HS-27A (cell line): ENCODE results near the gene PSTPIP1.

Experiments
- DNase-seq: peaks from one replicate; pipeline ENCODE4 v3.0.0-alpha.2; 2012; ENCODE audit warnings: low read depth, missing footprints

PSTPIP1 gene

DNA sequence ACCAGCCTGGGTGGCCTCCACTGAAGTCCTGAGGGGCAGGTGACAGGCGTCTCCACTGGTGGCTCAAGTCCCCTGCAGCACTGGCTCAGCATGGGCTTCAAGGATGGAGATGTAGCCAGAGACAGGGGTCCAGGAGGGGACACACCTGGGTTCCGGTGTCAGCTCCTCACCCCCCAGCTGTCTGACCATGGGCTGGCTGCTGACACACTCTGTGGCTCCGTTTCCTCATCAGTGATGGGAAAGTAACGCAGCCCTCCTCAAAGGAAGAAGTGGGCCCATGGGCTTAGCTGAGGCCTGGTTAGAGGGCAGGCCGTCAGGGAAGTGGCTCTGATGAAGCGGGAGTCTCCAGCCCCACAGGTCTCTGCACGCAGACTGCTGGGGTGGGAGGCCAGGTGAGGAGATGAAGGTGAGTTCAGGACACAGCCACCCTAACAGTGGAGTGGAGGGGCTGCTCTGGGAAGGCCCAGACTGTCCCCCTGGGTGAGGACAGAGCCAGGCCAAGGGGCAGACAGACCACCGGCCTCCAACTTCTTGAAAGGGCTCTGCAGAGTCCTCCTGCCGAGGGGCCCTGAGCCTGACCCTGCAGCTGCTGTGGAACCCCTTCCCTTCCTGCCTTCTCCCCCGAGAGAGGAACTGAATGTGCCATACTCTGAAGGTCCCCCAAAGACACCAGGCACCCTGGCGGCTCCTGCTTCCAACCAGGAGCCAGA is 24.0 kb downstream of the PSTPIP1 start:
- DNase-seq: no peak

DNA sequence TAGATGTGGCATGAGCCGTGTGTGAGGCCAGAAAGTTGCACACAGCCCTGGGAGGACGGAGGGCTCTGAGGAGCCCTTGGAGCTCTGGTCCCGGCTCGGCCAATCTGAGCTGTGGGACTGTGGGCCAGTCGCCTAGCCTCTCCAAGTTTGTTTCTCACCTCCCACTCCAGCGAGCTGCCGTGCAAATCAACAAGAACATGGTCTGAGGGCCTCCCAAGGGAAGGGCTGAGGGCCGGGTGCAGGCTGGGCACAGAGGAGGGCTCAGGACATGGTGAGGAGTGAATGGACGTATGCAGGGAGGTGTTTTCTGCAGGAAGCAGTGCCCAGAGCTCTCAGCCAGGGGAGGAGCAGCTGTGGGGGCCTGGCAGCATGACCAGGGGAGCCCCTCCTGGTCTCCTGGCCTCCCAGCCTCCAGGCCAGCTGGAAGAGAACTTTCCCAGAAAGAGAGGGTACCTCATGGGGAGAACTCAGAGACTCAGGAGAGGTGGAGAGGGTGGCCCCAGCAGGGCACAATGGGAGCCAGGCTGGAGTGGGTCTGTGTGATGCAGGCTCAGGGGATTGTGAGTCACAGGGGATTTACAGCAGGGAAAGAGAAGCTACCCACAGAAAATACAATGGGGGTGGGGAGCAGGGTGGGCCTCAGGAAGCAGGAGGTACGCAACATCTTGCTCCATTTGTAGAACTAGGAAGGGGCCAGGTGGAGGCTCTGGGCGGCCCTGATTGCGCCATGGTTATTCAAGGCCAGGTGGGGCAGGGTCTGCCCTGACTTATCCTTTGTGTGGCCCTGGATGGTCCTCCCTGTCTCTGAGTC is 24.8 kb downstream of the PSTPIP1 start:
- no peak for DNase-seq

DNA sequence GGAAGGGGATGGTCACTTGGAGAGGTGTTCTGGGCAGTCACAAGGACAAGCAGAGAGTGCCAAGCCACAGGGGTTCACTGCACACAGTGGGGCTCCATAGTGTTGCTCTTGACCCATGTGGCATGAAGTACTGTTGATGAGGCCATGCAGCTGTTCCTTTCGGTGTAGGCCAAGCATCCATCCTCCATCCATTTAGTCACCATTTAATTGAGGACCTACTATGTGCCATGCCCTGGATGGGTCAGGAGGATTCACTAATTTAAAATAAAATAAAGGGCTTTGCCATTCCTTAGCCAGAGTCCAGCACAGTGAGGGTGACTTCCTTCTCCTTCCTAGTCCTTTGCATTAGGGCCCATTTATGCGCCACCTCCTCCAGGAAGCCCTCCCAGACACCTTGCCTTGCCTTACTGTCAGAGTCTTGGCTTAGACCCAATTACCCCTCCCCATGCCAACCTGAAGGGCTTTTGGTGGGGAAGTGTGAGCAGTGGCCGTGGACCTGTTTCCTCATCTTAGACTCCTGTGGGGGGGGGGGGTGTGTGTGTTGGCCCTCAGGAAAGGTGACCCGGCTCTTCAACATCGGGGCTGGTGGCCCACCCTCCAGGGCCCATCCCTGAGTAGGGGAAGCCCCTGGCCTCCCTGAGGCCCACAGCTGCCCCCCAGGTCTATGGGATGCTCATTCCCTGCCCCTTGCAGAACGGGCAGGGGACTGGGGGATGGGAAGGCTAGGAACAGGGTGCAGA is 25.6 kb downstream of the PSTPIP1 start:
- DNase-seq: no peak

DNA sequence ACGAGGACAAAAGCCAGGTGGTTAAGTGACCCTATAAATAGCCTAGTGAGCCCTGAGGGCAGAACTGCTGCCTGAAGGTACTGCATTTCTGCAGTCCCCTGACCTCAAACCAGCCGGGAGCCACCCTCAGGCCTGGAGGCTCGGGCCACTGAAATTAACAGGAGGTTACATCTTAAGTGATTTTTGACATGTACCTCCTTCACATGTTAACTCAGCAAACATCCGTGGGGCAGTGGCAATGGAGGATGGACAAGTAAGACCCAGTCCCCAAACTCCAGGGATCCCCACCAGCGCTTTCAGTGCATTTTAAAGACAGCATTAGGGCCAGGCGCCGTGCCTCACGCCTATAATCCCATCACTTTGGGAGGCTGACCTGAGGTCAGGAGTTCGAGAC is 26.2 kb downstream of the PSTPIP1 start:
- no peak for DNase-seq

DNA sequence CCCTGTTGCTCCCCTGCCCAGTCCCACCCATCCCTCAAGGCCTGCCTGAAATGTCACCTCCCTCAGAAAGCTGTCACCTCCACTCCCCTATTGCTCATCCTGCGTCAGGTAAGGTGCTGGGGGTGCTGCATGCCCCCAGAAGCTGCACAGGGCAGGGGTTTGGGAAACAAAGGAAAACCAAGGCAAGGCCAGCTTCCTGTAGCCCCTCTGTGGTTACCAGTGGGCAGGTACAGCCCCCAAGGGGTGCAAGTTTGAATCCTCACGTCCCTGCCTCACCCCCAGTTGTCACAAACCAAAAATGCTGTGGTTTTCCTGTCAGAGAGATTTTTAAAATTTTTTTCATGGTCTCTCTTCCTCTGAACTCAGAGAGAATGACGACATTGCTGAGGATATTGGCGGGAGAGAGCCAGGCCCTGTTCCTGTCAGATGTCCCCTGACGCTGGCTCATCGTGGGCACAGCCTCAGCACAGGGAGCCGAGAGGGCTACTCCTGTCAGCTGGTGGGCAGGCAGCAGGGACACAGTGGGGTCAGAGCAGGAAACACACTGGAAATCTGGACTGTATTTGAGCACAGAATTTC is 27.0 kb downstream of the PSTPIP1 start:
- DNase-seq: peak; percentile 77

DNA sequence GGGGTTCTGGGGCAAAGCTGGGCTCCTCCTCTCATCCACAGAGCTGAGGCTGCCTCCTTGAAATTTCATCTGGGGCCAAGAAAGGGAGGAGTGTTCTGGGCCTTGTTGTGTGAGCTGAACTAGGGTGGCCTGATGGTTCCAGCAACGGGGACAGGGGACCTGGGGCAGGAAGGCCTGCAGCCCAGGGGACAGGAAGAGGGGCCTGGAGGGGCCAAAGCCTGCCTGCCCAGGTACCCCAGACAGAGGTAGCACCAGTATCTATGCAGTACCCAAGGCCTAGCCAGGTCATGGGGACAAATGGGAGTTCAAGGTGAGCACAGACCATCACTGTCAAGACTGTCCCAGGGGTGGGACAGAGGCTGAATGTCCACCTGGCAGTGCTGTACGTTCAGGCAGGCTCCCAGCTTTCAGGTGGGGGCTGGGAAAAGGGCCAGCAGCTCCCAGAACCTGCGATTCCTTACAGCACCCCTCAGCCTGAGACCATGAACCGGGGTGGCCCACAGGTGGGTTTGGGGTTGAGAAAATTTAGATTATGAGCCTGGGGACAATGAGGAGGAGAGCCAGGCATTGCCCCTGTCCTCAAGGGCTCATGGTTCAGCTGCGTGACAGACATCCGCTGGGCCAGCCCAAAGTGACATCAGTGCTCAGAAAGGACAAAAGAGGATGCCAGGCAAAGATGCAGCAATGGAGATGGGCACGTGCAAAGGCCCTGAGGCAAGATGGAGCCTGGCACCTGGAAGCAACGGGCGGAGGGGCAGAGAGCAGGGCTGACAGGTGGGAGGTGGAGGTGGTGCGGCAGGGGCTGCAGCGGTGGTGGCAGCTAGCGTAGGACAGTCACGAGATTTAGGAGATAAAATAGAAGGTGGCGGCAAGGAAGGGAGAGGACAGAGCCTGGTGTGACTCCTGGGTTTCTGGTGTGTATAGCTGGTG is 28.0 kb downstream of the PSTPIP1 start:
- no peak for DNase-seq

DNA sequence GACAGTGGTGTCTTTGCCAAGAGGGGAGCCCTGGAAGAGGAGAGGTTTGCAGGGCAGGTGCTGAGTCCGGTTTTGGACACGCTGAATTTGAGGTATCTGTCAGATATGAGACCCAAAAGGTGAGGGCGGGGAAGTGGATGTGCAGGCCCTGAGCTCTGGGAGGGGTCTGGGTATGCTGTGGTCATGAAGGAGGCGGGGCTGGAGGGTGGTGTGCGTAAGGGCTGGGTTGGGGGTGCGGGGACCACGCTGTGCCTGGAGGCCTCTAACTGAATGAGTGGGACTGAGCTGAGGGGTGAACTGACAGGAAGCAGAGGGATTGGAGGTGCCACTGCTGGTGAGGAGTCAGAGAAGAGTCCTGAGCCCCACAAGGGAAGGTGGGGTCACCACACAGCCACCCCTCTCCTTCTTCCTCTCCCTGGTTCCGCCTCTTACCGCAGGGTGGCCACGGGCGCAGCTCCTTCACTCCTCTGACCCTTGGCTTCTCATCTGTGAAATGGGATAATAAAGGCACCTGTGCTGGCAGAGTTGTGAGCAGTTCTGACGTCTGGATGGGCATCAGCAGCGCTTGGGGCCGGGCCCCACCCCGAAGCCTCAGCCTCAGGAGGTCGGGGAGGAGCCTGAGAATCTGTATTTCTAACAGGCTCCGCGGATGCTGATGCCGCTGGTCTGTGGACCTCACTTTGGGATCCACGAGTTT is 28.8 kb downstream of the PSTPIP1 start:
- no peak for DNase-seq

DNA sequence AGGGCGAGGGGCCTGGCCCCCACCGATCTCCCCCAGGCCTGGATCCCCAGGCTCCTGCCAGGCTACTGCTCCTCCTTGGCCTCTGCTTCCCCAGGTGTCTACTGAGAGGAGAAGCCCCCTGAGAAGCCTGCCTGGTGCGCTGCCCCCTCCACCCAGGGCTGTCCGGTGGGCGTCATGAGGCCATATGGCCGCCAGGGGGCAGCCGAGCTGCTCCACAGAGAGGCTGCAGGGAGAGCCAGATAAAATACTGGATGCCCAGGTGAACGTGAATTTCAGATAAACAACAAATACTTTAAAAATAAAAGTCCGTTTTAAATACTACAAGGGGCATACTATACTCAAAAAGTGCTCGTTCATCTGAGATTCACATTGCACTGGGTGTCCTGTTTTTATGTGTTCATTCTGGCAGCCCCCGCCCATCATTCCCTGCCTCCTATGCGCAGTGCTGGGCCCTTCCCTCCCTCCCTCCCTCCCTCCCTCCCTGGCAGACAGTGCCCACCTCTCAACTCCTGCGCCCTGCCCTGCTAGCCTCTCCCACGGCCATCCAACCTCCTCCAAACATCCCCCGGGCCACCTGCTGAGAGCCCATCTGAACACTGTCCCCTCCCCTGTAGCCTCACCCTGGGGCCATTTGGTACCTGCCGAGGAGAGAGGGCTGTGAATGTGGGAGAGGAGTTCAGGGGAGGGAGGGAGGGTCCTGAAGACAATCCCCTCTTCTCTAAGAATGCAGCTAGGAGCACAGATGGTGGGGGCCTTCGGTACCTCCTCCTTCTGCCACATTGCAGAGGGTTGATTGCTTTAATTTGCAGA is 29.6 kb downstream of the PSTPIP1 start:
- DNase-seq: no peak

DNA sequence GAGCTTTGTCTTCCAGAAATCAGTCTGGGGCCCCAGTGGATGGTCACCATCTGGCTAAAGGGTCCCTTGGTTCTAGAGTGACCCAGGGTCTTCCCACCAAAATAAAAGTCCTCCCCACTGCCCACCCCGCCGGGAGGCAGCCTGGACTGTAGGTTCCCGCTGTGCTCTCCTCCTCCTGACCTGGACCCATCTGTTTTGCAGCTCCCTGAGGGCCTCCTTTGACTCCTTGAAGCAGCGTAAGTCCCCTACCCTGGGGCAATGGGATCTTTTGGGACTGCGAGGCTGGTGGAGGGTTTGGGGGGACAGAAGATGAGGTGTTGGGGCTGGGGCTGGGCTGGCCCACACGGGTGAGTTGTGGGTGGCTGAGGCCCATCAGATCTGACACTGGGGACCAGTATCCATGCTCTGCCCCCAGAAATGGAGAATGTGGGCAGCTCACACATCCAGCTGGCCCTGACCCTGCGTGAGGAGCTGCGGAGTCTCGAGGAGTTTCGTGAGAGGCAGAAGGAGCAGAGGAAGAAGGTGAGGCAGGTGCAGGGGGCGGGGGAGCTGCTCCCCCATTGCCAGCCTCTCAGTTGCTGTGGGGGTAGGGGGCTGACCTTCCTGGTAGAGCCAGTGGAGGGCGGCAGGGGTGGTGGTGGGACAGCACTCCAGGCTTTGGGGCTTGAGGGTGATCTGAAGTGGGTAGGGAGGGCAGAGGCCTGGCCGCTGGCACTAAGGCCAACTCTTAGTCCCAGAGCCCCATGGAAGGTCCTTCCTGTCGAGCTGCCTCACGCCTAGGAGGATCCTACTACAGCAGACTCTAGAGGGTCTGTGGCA is 30.4 kb downstream of the PSTPIP1 start:
- no peak for DNase-seq

DNA sequence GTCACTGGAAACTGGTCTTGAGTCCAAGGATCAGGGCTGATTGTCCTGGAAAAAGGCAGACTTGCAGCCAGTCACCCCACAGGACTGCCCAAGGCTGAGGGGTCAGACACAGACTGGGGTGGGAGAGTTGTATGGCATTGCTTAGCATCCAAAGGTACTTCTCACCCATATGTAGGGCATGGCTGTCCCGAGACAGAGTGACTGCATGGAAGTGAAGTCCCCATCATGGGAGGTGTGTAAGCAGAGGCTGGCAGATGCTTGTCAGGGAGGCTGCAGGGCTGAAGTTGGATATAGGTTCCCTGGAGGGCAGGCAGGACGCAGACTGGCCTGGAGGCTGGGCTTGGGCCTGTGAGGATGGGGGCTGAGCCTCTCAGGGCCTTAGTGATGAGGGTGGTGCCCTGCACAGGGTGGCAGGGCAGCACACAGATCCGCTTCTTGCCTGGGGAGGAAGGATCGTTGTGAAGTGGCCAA is 31.1 kb downstream of the PSTPIP1 start:
- no peak for DNase-seq

DNA sequence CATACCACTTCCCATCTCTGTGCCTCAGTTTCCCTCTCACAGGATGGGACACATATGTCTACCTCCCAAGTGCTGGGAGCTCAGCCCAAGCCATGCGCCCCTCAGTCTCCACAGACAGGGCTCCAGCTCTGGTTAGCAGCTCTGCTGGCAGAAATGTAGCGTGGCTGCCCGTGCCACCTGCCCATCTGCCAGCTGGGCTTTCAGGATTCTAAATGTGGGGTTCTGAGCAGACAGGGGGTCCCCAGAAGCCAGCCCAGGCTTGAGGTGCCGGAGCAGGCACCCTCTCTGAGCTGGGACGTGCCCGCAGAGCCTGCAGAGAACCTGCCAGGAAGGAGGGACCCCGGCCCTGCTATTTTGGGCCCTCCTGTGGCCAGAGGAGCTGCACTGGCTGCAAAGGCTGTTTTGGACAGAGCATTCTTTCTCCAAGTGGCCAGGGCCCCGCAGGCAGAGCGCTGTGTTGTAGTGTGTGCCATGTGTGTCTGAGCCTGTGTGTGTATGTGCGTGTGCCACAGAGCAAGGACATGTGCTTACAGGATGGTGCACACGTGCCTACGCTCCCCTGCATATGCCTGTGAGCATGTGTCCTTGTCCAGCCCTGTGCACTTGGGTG is 31.7 kb downstream of the PSTPIP1 start:
- no peak for DNase-seq

DNA sequence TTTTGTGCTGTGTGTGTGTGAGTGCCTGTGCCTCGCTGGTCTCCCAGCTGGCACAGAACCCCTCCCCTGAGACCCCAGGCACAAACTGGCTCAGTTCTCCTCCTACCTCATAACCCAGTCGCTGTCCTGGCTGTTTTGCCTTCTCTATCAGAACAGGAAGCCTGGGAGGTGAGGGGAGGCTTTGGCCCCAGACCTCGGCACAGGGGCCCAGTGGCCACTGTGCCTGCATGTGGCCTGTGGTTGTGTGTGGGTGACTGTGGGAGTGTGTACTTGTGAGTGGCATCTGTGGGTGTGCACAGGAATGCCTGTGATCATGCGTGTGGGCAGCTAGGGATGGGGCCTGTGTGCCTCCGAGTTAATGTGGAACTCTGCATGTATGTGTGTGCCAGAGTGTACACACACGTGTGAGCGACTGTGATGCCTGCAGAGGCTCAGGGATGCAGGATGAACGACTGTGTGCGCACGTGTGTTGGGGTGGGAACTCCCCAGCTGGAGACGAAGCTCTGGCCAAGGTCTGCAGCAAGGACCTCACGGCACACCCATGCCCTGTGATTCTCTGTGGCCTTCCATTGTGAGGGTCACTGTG is 32.3 kb downstream of the PSTPIP1 start:
- DNase-seq: no peak

DNA sequence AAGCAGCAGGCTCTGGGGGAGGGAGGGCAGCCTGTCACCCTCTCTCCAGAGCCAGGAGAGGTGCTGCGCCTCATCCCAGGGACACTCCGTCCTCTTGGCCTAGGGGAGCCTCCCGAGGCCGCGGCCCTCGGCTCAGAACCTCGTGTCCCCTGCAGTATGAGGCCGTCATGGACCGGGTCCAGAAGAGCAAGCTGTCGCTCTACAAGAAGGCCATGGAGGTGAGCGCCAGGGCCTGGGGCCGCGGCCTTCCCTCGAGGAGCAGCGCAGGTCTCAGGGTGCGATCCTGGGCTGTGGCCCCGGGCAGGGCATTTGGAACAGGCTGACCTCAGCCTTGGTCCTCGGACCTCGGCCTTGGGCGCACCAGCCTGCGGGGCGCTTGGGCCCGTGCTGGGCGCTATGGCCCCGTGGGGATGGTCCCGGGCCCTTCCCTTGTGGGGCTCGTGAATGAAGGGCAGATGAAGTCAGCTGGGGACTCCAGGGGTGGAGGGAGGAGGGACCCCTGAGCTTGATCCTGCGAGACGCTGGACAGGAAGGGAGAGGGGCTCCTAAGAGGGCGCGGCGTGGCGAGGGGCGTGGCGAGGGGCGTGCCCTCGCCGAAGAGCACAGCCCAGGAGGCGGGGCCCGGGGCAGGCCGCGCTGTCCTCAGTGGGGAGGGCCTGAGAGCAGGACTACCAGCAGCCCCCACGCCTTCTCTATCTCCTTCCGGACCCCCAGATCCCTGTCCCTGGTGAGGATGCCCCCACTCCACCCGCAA is 32.9 kb downstream of the PSTPIP1 start:
- no peak for DNase-seq

DNA sequence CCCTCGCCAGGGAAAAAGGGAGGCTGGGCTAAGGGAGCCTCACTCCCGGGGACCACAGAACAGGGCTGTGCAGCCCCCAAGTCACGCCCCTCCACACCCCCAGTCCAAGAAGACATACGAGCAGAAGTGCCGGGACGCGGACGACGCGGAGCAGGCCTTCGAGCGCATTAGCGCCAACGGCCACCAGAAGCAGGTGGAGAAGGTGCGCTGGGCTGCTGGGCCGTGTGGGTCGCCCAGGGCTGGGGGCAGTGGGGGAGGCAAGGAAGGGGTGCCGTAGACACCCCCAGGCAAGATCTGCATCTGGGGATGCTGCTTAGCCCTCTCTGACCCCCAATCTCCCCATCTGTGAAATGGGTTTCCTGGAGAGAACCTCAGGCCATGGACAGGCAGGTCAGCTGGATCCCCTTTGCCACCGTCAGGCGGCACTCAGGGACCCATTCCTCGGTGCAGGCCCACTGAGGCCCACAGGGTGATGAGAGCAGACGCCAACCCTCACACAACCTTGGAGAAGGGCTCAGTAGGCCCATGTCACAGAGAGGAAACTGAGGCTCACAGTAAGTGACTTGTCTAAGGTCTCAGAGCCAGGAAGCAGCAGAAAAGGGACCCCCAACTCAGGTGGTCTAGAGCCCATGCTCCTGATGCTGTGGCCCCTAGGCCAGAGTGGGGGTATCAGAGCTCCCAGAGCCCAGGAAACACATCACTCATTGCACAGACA is 33.7 kb downstream of the PSTPIP1 start:
- DNase-seq: no peak

DNA sequence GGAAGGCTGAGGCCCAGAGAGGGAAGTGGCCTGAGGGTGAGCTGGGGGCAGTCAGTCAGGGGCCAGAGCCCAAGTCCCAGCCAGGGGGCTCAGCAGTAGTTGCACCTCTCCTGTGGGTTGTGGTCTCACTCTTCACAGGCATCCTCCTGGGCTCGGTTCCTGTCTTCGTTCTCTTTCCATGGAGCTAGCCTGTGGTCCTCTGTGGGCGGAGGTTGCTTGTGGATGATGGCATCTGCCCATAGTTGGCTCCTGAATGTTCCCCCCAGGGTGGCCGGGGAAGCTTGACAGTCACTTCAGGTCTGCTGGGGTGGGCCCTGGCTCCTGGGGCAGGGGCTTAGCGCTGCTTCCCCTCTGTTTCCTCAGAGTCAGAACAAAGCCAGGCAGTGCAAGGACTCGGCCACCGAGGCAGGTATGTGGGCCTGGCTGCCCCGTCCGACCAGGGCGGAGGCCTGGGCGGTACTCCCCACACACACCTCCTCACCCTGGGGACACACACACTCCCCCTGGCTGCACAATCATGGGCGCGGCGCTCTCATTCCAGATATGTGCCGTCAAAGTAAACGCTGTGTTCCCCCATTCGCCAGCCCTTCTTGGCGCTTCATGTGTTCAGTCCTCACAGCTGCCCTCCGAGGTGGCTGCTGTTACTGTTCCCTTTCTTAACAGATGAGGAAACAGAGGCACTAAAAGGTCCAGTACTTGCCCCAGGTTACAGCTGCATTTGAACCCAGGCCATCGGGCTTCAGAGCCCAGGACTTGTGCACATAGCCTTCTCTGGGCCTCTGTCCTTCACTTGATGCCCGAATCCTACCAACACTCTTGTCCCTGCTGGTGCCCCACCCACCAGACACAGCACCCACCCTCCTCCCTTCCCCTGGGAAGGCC is 34.5 kb downstream of the PSTPIP1 start:
- DNase-seq: no peak
